Measurements from ENCODE around the gene DEFB115. TPM values are rescaled to one million over a fixed set of nuclear protein-coding genes. Genes with fewer than 3 reads are reported as not detected.

The DEFB115 gene
- total RNA-seq, 2 experiments from 2014 or later = not detected

DNA sequence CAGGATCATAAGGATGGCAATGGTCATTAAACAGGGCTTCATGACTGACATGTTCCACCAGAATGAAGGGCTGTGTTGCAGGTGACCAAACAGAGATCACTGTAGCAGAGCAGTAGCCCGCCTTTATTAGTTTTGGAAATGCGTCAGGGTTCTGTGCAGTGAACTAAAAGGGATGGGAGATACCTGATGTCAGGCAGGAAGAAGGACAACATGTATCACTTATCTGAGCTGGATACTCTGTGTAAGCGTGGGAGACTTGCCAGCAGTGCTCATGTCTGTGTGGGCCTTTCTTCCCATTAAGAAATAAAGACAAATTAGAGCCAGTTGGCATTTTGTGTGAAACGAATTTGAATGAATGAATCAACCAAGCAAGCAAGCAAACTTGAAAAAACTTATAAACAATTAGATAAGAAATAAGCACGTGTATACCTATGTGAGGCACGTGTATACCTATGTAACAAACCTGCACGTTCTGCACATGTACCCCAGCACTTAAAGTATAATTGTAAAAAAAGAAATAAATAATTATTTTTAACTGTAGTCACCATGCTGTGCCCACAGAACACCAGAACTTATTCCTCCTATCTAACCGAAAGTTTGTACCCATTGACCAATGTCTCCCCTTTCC, 51.2 kb downstream of the DEFB115 start, which contains the start of gene DEFB116:
Gene DEFB116, minus strand, starts transcription at position 51 of the 628 bp plus-strand sequence. Its CDS starts 0 bp downstream, at position 51.
- Histone ChIP-seq H3K4me2 (ENCODE audit: low read length) (no peak within 1 kb of the TSS), H3K36me3 (ENCODE audit: insufficient read depth, low read length) (no peaks in the 10 kb centered on the region), H2AFZ (ENCODE audit: low read length) (no peak within 1 kb of the TSS), H3K79me2 (ENCODE audit: insufficient read depth, low read depth, low read length) (no peaks in the 10 kb centered on the region), H4K20me1 (ENCODE audit: insufficient read depth, low read length) (no peaks in the 10 kb centered on the region), H3K27ac (ENCODE audit: low read depth, low read length, poor library complexity, severe bottlenecking) (no peak within 1 kb of the TSS), H3K4me3 (ENCODE audit: low read depth, low read length, poor library complexity, severe bottlenecking) (no peak within 1 kb of the TSS), H3K9me3 (ENCODE audit: low read length) (no peaks in the 10 kb centered on the region), H3K9me2 (ENCODE audit: insufficient read depth, low read length) (no peaks in the 10 kb centered on the region), H3K4me1 (ENCODE audit: insufficient read depth, low read length, poor library complexity, severe bottlenecking) (no peaks in the 10 kb centered on the region)
- POLR2A ChIA-PET = no interaction called here
- CTCF ChIA-PET (ENCODE audit: unreplicated experiment) = no interaction called here
- TF ChIP-seq EZH2phosphoT487 (IDR thresholded peaks at IDR 0.05; ENCODE audit: borderline replicate concordance, low read depth, low read length) = no peak
- TF ChIP-seq, protein P1, sequence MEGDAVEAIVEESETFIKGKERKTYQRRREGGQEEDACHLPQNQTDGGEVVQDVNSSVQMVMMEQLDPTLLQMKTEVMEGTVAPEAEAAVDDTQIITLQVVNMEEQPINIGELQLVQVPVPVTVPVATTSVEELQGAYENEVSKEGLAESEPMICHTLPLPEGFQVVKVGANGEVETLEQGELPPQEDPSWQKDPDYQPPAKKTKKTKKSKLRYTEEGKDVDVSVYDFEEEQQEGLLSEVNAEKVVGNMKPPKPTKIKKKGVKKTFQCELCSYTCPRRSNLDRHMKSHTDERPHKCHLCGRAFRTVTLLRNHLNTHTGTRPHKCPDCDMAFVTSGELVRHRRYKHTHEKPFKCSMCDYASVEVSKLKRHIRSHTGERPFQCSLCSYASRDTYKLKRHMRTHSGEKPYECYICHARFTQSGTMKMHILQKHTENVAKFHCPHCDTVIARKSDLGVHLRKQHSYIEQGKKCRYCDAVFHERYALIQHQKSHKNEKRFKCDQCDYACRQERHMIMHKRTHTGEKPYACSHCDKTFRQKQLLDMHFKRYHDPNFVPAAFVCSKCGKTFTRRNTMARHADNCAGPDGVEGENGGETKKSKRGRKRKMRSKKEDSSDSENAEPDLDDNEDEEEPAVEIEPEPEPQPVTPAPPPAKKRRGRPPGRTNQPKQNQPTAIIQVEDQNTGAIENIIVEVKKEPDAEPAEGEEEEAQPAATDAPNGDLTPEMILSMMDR (conservative IDR thresholded peaks at IDR 0.05; ENCODE audit: low read length) = no peak
- intact Hi-C loops (cut with micrococcal nuclease; ENCODE audit: unreplicated experiment) = no loop called here
- no TSS peak for BruUV-seq (replicated peaks)
- no peak for DNase-seq (ENCODE audit: low spot score)

Other genes with a start within 250 kb of the DEFB115 start
- not detected in 2 replicates for gene DEFB116, start 50.9 kb downstream of the DEFB115 start, total RNA-seq (2014; rRNA removed; shearing (Covaris generic))
- gene DEFB116, start 50.9 kb downstream of the DEFB115 start, total RNA-seq (2022) = not detected in 2 replicates
- not detected in 2 replicates for gene DEFB118, start 110.9 kb downstream of the DEFB115 start, total RNA-seq (2014; rRNA removed; shearing (Covaris generic))
- not detected in 2 replicates for gene DEFB118, start 110.9 kb downstream of the DEFB115 start, total RNA-seq (2022)
- gene DEFB119, start 132.9 kb downstream of the DEFB115 start, total RNA-seq (2014; rRNA removed; shearing (Covaris generic)) = not detected in 2 replicates
- gene DEFB119, start 132.9 kb downstream of the DEFB115 start, total RNA-seq (2022) = not detected in 2 replicates
- not detected in 2 replicates for gene DEFB121, start 148.6 kb downstream of the DEFB115 start, total RNA-seq (2014; rRNA removed; shearing (Covaris generic))
- gene DEFB121, start 148.6 kb downstream of the DEFB115 start, total RNA-seq (2022) = not detected in 2 replicates
- not detected in 2 replicates for gene DEFB123, start 183.0 kb downstream of the DEFB115 start, total RNA-seq (2014; rRNA removed; shearing (Covaris generic))
- not detected in 2 replicates for gene DEFB123, start 183.0 kb downstream of the DEFB115 start, total RNA-seq (2022)
- not detected in 2 replicates for gene DEFB124, start 217.5 kb downstream of the DEFB115 start, total RNA-seq (2014; rRNA removed; shearing (Covaris generic))
- not detected in 2 replicates for gene DEFB124, start 217.5 kb downstream of the DEFB115 start, total RNA-seq (2022)
- not detected in 2 replicates for gene REM1, start 217.6 kb downstream of the DEFB115 start, total RNA-seq (2014; rRNA removed; shearing (Covaris generic))
- gene REM1, start 217.6 kb downstream of the DEFB115 start, total RNA-seq (2022) = not detected in 2 replicates

All from OCI-LY7 (cell line).